SJSA1 (cell line): Measurements from ENCODE around the gene NAGPA. TPM values are rescaled to one million over a fixed set of nuclear protein-coding genes. Genes with fewer than 3 reads are reported as not detected.

Experiments used
- DNase-seq, 2 experiments: peaks; one replicate each; pipeline ENCODE4 v3.0.0-alpha.2; 2015 to 2020; ENCODE audit warnings: low spot score in 2 of 2, low read depth in 1 of 2
- H3K27ac ChIP-seq: fragments of 250-450 bp; sonication (Bioruptor Pico); 2 replicates; pipeline ENCODE4 v1.5.1; 2020; ENCODE audit warnings: mild to moderate bottlenecking, moderate library complexity
- H3K27me3 ChIP-seq: fragments of 250-450 bp; sonication (Bioruptor Pico); replicated peaks from 2 replicates; pipeline ENCODE4 v1.5.1; 2020; ENCODE audit warnings: mild to moderate bottlenecking, moderate library complexity
- H3K36me3 ChIP-seq: fragments of 250-450 bp; sonication (Bioruptor Pico); 2 replicates; pipeline ENCODE4 v1.5.1; 2020; ENCODE audit warnings: mild to moderate bottlenecking
- H3K4me1 ChIP-seq: fragments of 250-450 bp; sonication (Bioruptor Pico); replicated peaks from 2 replicates; pipeline ENCODE4 v1.6.1; 2021; ENCODE audit warnings: mild to moderate bottlenecking
- H3K4me3 ChIP-seq: fragments of 250-450 bp; sonication (Bioruptor Pico); 2 replicates; pipeline ENCODE4 v1.5.1; 2020; ENCODE audit warnings: mild to moderate bottlenecking
- H3K9me3 ChIP-seq: fragments of 250-450 bp; sonication (Bioruptor Pico); replicated peaks from 2 replicates; pipeline ENCODE4 v1.5.1; 2020; ENCODE audit warnings: mild to moderate bottlenecking
- total RNA-seq: library from RNA; depleted of rRNA; stranded (reverse); fragments of >200 nt; shearing (Covaris generic); gene quantifications from 2 replicates; pipeline ENCODE4 v1.2.3, GENCODE V29; 2014

Gene NAGPA
- total RNA-seq, 1 experiment from 2014 or later, result 12.1 TPM

DNA sequence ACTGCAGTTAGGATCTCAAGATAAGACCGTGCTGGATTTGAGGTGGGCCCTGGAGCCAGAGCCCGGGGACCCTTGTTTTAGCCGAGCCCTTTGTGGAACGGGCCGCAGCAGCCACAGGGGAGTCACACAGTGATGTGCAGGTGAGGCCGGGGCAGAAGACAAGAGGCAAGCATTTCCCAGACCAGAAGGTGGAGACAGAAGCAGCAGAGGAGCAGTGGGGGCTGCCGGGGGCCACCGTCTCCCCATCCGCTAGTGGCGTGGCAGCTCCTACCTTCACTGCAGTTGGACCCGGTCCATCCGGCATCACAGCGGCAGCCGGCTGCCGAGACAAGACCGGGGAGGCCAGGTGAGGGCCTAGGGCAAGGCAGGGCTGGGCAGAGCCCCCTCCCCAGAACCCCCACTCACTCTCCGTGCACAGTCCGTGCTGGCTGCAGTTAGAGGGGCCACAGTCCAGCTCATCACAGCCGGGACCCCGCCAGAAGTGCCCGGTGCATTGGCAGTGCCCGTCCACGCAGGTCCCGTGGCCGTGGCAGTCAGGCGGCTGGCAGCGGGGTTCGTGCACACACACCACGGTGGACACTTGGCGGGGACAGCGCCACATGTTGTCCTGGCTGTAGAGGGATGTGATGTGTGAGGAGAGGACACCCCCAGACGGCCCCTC is 6.0 kb downstream of the NAGPA start:
- Histone ChIP-seq H3K36me3 (no peaks in the 10 kb centered on the region), H3K27me3 (no peaks in the 10 kb centered on the region), H3K9me3 (no peaks in the 10 kb centered on the region), H3K4me3 (no peak overlapping the region), H3K4me1 (peaks cover 2% of the 10 kb centered on the region), H3K27ac (no peak overlapping the region)
- no peak for DNase-seq

GRCh38 chr16:5027086-5027485 is 6.6 kb downstream of the NAGPA start:
- no peak overlapping the region for H3K27ac ChIP-seq
- no peaks in the 10 kb centered on the region for H3K4me1 ChIP-seq
- H3K4me3 ChIP-seq, result no peak overlapping the region
- H3K9me3 ChIP-seq, result no peaks in the 10 kb centered on the region
- no peak for DNase-seq
- no peaks in the 10 kb centered on the region for H3K36me3 ChIP-seq
- H3K27me3 ChIP-seq, result no peaks in the 10 kb centered on the region

GRCh38 chr16:5026664-5027063 is 7.1 kb downstream of the NAGPA start:
- H3K36me3 ChIP-seq, result no peaks in the 10 kb centered on the region
- no peaks in the 10 kb centered on the region for H3K27me3 ChIP-seq
- no peak overlapping the region for H3K4me3 ChIP-seq
- H3K9me3 ChIP-seq, result no peaks in the 10 kb centered on the region
- no peak for DNase-seq
- H3K4me1 ChIP-seq, result no peaks in the 10 kb centered on the region
- no peak overlapping the region for H3K27ac ChIP-seq

GRCh38 chr16:5025171-5025632 is 8.5 kb downstream of the NAGPA start:
- DNase-seq, result no peak
- H3K9me3 ChIP-seq, result no peaks in the 10 kb centered on the region

GRCh38 chr16:5024632-5025031 is 9.1 kb downstream of the NAGPA start:
- no peak for DNase-seq
- Histone ChIP-seq H3K4me3 (no peak overlapping the region), H3K27ac (no peak overlapping the region), H3K4me1 (no peaks in the 10 kb centered on the region), H3K36me3 (no peaks in the 10 kb centered on the region), H3K27me3 (no peaks in the 10 kb centered on the region), H3K9me3 (no peaks in the 10 kb centered on the region)

More at GRCh38 chr16:5025171-5025632, 8.5 kb downstream of the NAGPA start:
- Histone ChIP-seq H3K4me3 (no peak overlapping the region), H3K27ac (no peak overlapping the region), H3K27me3 (no peaks in the 10 kb centered on the region), H3K36me3 (no peaks in the 10 kb centered on the region), H3K4me1 (no peaks in the 10 kb centered on the region)

DNA sequence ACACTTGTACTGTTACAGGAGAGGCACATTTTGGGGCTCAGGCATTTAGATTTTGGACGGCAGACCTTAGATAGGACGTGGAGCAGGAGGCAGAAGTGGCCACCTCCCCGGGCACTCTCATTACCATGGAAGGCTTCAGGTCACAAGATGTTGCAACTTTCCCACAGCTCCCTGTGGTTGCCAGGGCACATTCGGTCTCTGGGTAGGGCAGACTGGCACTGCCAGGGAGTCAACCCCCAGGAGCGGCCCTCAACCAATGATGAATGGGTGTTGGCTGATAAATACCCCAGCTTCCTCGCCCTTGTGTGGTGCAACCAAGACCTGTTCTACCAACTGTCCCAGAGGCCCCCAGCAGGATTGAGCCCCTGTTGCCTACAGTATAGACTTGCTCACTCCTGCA is 11.2 kb downstream of the NAGPA start:
- H3K27me3 ChIP-seq, result 0 out of 2 replicates have a peak, but pooled peaks cover 3% of the 10 kb centered on the region
- DNase-seq, result no peak
- H3K9me3 ChIP-seq, result no peaks in the 10 kb centered on the region
- no peak overlapping the region for H3K4me3 ChIP-seq
- no peaks in the 10 kb centered on the region for H3K4me1 ChIP-seq
- no peaks in the 10 kb centered on the region for H3K36me3 ChIP-seq
- no peak overlapping the region for H3K27ac ChIP-seq

GRCh38 chr16:5020551-5020950 is 13.2 kb downstream of the NAGPA start:
- Histone ChIP-seq H3K36me3 (no peaks in the 10 kb centered on the region), H3K27me3 (0 out of 2 replicates have a peak, but pooled peaks cover 3% of the 10 kb centered on the region), H3K4me1 (no peaks in the 10 kb centered on the region), H3K9me3 (no peaks in the 10 kb centered on the region), H3K27ac (no peak overlapping the region), H3K4me3 (no peak overlapping the region)
- no peak for DNase-seq

GRCh38 chr16:5019775-5020174 is 14.0 kb downstream of the NAGPA start:
- no peak for DNase-seq
- no peaks in the 10 kb centered on the region for H3K9me3 ChIP-seq
- 0 out of 2 replicates have a peak, but pooled peaks cover 3% of the 10 kb centered on the region for H3K27me3 ChIP-seq
- H3K4me1 ChIP-seq, result no peaks in the 10 kb centered on the region
- H3K4me3 ChIP-seq, result no peak overlapping the region
- H3K36me3 ChIP-seq, result no peaks in the 10 kb centered on the region
- H3K27ac ChIP-seq, result no peak overlapping the region

GRCh38 chr16:5018793-5019192 is 14.9 kb downstream of the NAGPA start:
- no peaks in the 10 kb centered on the region for H3K36me3 ChIP-seq
- 0 out of 2 replicates have a peak, but pooled peaks cover 3% of the 10 kb centered on the region for H3K27me3 ChIP-seq
- H3K9me3 ChIP-seq, result no peaks in the 10 kb centered on the region
- no peak for DNase-seq
- H3K4me1 ChIP-seq, result no peaks in the 10 kb centered on the region
- H3K4me3 ChIP-seq, result no peak overlapping the region
- no peak overlapping the region for H3K27ac ChIP-seq

DNA sequence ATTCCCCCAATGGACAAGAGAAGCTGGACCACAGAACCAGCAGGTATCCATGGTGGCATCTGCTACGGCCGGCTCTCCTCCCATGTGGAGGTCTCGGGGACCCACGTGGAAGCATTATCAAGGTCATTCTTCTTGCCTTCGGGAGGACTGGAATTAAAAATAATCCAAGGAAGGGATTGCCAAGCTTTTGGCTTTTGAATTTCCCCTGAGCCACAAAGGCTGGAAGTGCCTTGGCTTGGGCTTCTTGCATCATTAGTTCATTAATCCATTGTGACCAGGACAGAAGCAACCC is 16.1 kb downstream of the NAGPA start:
- DNase-seq, result no peak
- Histone ChIP-seq H3K27me3 (0 out of 2 replicates have a peak, but pooled peaks cover 3% of the 10 kb centered on the region), H3K9me3 (no peaks in the 10 kb centered on the region), H3K4me3 (no peak overlapping the region), H3K36me3 (no peaks in the 10 kb centered on the region), H3K27ac (no peak overlapping the region), H3K4me1 (no peaks in the 10 kb centered on the region)

DNA sequence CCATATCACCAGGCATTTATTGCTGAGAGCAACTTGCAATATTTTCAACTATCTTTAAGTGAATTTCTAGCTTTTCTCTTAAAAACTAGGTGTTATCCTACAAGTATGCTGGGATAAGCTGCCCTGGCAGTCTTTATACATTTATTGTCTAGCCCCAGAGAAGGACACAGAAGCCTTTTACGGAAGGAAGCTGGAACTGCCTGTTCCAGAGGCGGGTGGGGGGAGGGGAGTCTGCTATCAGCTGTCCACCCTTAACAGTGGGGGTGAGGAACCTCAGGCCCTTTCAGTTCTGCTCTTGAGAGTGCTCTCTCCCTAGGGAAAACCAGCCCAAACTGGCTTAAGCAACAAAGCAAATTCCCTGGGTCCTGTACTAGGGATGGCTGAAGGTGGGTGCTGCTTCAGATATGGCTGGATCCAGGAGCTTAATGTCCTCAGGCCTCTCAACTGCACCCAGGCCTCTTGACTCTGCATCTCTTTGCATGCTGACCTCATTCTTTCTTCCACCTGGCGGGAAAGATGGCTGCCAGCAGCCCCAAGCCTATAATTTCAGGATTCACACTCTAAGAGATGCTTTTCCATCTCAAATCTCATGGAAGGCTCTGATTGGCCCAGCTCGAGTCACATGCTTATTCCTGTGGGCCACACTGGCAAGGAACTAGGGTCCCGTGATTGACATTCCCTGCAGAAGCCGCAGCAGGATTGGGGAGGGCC is 16.6 kb downstream of the NAGPA start:
- no peaks in the 10 kb centered on the region for H3K36me3 ChIP-seq
- H3K27ac ChIP-seq, result no peak overlapping the region
- no peaks in the 10 kb centered on the region for H3K4me1 ChIP-seq
- H3K4me3 ChIP-seq, result no peak overlapping the region
- H3K27me3 ChIP-seq, result peaks cover 3% of the 10 kb centered on the region; the same call in 1 of the 2 replicates
- no peaks in the 10 kb centered on the region for H3K9me3 ChIP-seq
- no peak for DNase-seq

DNA sequence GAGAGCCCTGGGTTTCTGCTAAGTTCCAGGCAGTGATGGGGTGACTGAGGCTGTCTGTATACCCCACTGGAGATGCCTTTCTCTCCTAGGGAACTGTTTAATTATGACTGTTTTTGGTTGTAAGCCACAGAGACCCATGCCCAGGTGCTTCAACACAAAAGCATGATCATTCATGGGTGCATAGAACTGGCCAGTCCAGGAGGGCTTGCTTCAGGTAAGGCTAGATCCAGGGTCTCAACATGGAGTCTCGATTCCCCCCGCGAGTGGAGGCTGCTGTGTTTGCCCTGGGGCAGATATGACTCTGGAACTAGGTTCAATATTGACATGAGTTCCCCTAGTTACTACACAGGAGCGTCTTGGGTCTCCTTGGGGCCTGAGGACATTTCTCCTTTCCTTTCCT is 17.8 kb downstream of the NAGPA start:
- no peak for DNase-seq
- H3K36me3 ChIP-seq, result no peaks in the 10 kb centered on the region
- H3K27me3 ChIP-seq, result peaks cover 6% of the 10 kb centered on the region; the same call in 1 of the 2 replicates
- no peak overlapping the region for H3K27ac ChIP-seq
- H3K9me3 ChIP-seq, result no peaks in the 10 kb centered on the region
- no peaks in the 10 kb centered on the region for H3K4me1 ChIP-seq
- H3K4me3 ChIP-seq, result no peak overlapping the region

DNA sequence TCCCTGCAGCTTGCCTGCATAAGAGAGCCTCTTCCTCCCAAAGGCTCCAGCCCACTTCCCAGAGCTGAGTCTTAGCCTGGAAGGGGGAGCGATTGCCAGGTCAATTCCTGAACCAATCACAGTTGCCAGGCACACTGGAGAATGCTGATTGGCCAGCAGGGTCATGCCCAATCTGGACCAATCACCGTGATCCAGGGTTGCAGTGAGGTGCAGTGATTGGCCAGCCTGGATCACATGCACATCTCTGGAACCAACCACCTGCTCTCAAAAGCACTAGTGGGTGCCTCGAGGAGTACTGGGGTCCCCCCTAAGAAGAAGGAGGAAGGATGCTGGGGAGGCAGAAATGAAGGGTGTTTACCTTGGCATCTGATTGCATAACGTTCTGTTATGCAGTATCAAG is 18.4 kb downstream of the NAGPA start:
- no peak for DNase-seq
- no peak overlapping the region for H3K27ac ChIP-seq

GRCh38 chr16:5012887-5013286 is 20.8 kb downstream of the NAGPA start:
- H3K27ac ChIP-seq, result no peak overlapping the region
- DNase-seq, result no peak
- H3K4me3 ChIP-seq, result no peak overlapping the region
- no peaks in the 10 kb centered on the region for H3K4me1 ChIP-seq
- H3K27me3 ChIP-seq, result peaks cover 9% of the 10 kb centered on the region
- H3K36me3 ChIP-seq, result no peaks in the 10 kb centered on the region
- no peaks in the 10 kb centered on the region for H3K9me3 ChIP-seq

More for the DNA sequence above, 18.4 kb downstream of the NAGPA start:
- peaks cover 12% of the 10 kb centered on the region for H3K27me3 ChIP-seq
- no peak overlapping the region for H3K4me3 ChIP-seq
- no peaks in the 10 kb centered on the region for H3K36me3 ChIP-seq
- H3K4me1 ChIP-seq, result no peaks in the 10 kb centered on the region
- no peaks in the 10 kb centered on the region for H3K9me3 ChIP-seq
